HepG2 (cell line): ENCODE measurements around the gene SRC. TPM values are rescaled to one million over a fixed set of nuclear protein-coding genes. Genes with fewer than 3 reads are reported as not detected.

Source experiments
- ATAC-seq: fragments of 200-7000 bp; cut with Tn5 transposase; 3 replicates; pipeline ENCODE4 v1.9.1; 2020; ENCODE audit warnings: mild to moderate bottlenecking, moderate library complexity
- BruUV-seq: library from RNA; stranded (reverse); fragments of 400-500 nt; replicated peaks from 2 replicates; lab custom pipeline; 2021; lab: Mats Ljungman, UMichigan
- CTCF ChIA-PET: fragments of 300-600 bp; formaldehyde crosslinking; extraction: SDS; loops from one replicate; lab custom pipeline; 2021; ENCODE audit warnings: low total read pairs, inconsistent platforms, low intra/inter-chr PET ratio; lab: Yijun Ruan, JAX
- POLR2A ChIA-PET: fragments of 350-600 bp; sonication (Branson Sonifier 250); formaldehyde crosslinking; loops from one replicate; lab custom pipeline; 2020; ENCODE audit warnings: antibody characterized with exemption, inconsistent platforms; lab: Yijun Ruan, JAX
- DNase-seq: peaks from one replicate; pipeline ENCODE4 v3.0.0-alpha.2; 2015; ENCODE audit warnings: low spot score
- FAIRE-seq: peaks from 3 replicates; lab custom pipeline; 2011; peaks lifted over from hg19 to GRCh38; lab: Jason Lieb, UNC
- H2AFZ ChIP-seq: one replicate; pipeline ENCODE4 v1.6.1; 2011; ENCODE audit warnings: low read length, inconsistent platforms
- H3K27ac ChIP-seq: fragments of 300-600 bp; 3 replicates; pipeline ENCODE4 v1.8.0; 2011; ENCODE audit warnings: mixed run types, mild to moderate bottlenecking, mixed read lengths, low read length, inconsistent platforms; ENCODE audit not compliant: insufficient read depth; ENCODE audit errors: extremely low read length
- H3K27me3 ChIP-seq, 2 experiments: fragments of 200-600 bp in 1 of 2; 2 replicates in 1 of 2; 3 replicates in 1 of 2; pipeline versions ENCODE4 v1.6.0 to v1.8.0; 2011; ENCODE audit warnings: low read length in 2 of 2, mild to moderate bottlenecking in 2 of 2, moderate library complexity in 2 of 2, inconsistent platforms in 1 of 2; ENCODE audit not compliant: insufficient read depth in 2 of 2, control insufficient read depth in 1 of 2
- H3K36me3 ChIP-seq, 2 experiments: fragments of 200-600 bp in 1 of 2; replicated peaks in 1 of 2; 2 replicates in 1 of 2; 3 replicates in 1 of 2; pipeline versions ENCODE4 v1.5.1 to v1.8.0; 2011; ENCODE audit warnings: low read length in 2 of 2, inconsistent platforms in 1 of 2; ENCODE audit not compliant: insufficient read depth in 2 of 2, control insufficient read depth in 1 of 2
- H3K4me1 ChIP-seq: 2 replicates; pipeline ENCODE4 v1.5.1; 2012; ENCODE audit warnings: low read length, inconsistent platforms; ENCODE audit not compliant: insufficient read depth
- H3K4me2 ChIP-seq: 2 replicates; pipeline ENCODE4 v1.6.0; 2011; ENCODE audit warnings: low read depth, low read length, inconsistent platforms
- H3K4me3 ChIP-seq, 3 experiments: fragments of 200-600 bp in 1 of 3; sonication (generic), shearing (Covaris generic) in 1 of 3; replicated peaks in 1 of 3; 2 replicates each; pipeline ENCODE4 v1.5.1; 2011 to 2016; ENCODE audit warnings: low read length in 3 of 3, inconsistent platforms in 2 of 3, low read depth in 2 of 3, mild to moderate bottlenecking in 2 of 3, control low read depth in 1 of 3, mixed read lengths in 1 of 3; ENCODE audit not compliant: insufficient read depth in 1 of 3
- H3K79me2 ChIP-seq: one replicate; pipeline ENCODE4 v1.6.1; 2011; ENCODE audit warnings: low read length, inconsistent platforms; ENCODE audit not compliant: insufficient read depth
- H3K9ac ChIP-seq: 2 replicates; pipeline ENCODE4 v1.6.0; 2011; ENCODE audit warnings: mild to moderate bottlenecking, low read depth, low read length, inconsistent platforms; ENCODE audit not compliant: insufficient read depth
- H3K9me3 ChIP-seq: 2 replicates; pipeline ENCODE4 v1.5.1; 2012; ENCODE audit warnings: mild to moderate bottlenecking, low read length
- H4K20me1 ChIP-seq: 2 replicates; pipeline ENCODE4 v1.6.0; 2011; ENCODE audit warnings: inconsistent platforms, mild to moderate bottlenecking, low read length, moderate library complexity; ENCODE audit not compliant: insufficient read depth
- MIER2 ChIP-seq: IDR thresholded peaks from 2 replicates; pipeline ENCODE4 v1.6.1; 2016; ENCODE audit warnings: missing biosample characterization, missing genetic modification reagents
- ZNF18 ChIP-seq: sonication (generic); formaldehyde crosslinking; IDR thresholded peaks from 2 replicates; pipeline ENCODE4 v1.8.0; 2022; ENCODE audit warnings: mild to moderate bottlenecking, missing genetic modification reagents; ENCODE audit not compliant: insufficient replicate concordance
- ZNF512B ChIP-seq: sonication (generic); formaldehyde crosslinking; IDR thresholded peaks from 2 replicates; pipeline ENCODE4 v1.5.1; 2020; ENCODE audit warnings: missing genetic modification reagents, mild to moderate bottlenecking, borderline replicate concordance
- ZNF724P ChIP-seq: sonication (generic); formaldehyde crosslinking; IDR thresholded peaks from 2 replicates; pipeline ENCODE4 v1.8.0; 2022; ENCODE audit warnings: missing genetic modification reagents, borderline replicate concordance
- WGBS: methylation state at CpG from one replicate; pipeline ENCODE4 v1.1.6; 2017; ENCODE audit warnings: low lambda C conversion rate; 5-methylcytosine and 5-hydroxymethylcytosine counted together
- in situ Hi-C: cut with HindIII; loops from 2 replicates; pipeline ENCODE4 v1.10.0; 2017; ENCODE audit warnings: low pct_unique_long_range_greater_than_20kb; ENCODE audit not compliant: extremely low pct_ligation_motif_present
- intact Hi-C: fragments of 100-400 bp; cut with micrococcal nuclease; formaldehyde crosslinking; loops from one replicate; pipeline ENCODE4 v1.10.0; 2022; ENCODE audit not compliant: unreplicated experiment
- polyA plus RNA-seq, 8 experiments: library from polyadenylated mRNA; depleted of rRNA in 3 of 8; stranded (reverse) in 7 of 8; unstranded in 1 of 8; fragments of >200 nt; fragmentation: Illumina TruSeq in 4 of 8; extraction: Trizol in 4 of 8; gene quantifications; 2 replicates each; pipeline versions ENCODE4 v1.2.1 to v1.2.3, GENCODE V29; 2011 to 2016; ENCODE audit warnings: low read depth in 4 of 8, missing spikeins in 1 of 8, mixed read lengths in 1 of 8; ENCODE audit not compliant: insufficient read depth in 1 of 8
- total RNA-seq, 5 experiments: library from RNA; depleted of rRNA; stranded (reverse); fragments of >200 nt; fragmentation: Illumina TruSeq; extraction: Trizol; gene quantifications; 2 replicates each; pipeline ENCODE4 v1.2.3, GENCODE V29; 2016; ENCODE audit warnings: low read depth in 1 of 5
- TF ChIP-seq, protein P1 (sequence below): IDR thresholded peaks from 2 replicates; pipeline ENCODE4 v1.4.0; 2020; ENCODE audit warnings: mild to moderate bottlenecking, missing genetic modification reagents
- TF ChIP-seq, protein P2 (sequence below): sonication (generic); formaldehyde crosslinking; IDR thresholded peaks from 2 replicates; pipeline ENCODE4 v1.5.1; 2020; ENCODE audit warnings: mild to moderate bottlenecking, missing genetic modification reagents, moderate library complexity
- TF ChIP-seq, protein P3 (sequence below): sonication (generic); formaldehyde crosslinking; IDR thresholded peaks from 2 replicates; pipeline ENCODE4 v1.4.0; 2020; ENCODE audit warnings: missing genetic modification reagents

The SRC gene
- total and polyA plus RNA-seq, 2 of the 13 experiments (the other 11 are each of a cell fraction or from before 2014, with no cell fraction given) = 54.7 to 192 TPM

DNA sequence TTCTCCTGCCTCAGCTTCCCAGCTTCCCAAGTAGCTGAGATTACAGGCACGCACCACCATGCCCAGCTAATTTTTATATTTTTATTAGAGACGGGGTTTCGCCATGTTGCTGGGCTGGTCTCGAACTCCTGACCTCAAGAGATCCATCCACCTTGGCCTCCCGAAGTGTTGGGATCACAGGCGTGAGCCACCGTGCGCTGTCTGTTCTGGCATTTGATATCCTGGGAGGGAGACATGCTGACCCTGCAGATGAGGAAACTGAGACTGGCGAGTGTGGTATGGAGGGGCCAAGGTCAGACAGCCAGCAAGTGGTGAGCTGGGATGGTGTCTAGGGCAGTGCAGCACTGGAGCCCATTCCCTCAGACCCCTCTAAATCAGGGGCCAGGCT lies 44.6 kb downstream of the SRC start (continued):
- TF ChIP-seq ZNF18 (CRISPR knock-in tag) = no peak

DNA sequence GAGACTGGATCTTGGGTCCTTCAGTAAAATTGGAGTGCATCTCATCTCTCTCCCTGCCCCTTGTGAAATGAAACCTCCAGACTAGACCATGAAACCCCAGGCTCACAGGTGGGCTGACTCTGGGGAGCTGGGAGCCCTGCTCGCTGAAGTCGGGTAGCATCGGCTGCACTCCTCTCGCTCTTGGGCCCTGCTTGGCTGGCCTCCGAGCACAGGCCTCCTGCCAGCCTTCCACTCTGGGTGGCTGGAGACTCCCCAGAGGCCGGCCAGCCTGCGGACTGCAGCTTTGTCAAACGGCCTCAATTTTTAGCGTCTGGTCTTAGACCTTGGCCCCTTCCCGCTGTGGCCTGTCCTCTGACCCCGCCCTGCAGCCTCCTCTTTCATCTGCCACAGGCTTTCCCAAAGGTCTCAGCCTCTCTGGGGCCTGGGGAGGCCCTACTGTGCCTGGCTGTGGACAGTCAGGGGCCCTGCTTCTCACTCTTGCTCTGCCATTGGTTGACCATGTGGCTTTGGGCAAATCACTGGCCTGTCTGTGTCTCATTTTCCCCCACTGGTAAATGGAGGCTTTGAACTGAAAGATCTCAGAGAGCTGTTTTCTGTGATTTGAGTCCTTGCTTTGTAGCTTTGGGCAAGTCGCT lies 45.1 kb downstream of the SRC start:
- POLR2A ChIA-PET = interaction anchor here (0.8 to 1.9 kb wide), 7 partner anchors 11 to 137 kb away, joined by 3 to 10 read pairs (median 6); partner anchors contain the start of genes BLCAP and MANBAL
- TF ChIP-seq ZNF512B (peak; percentile 52), MIER2 (CRISPR knock-in tag) (peak; percentile 80; the same call in 1 of the 2 replicates), ZNF724P (peak; percentile 48; the same call in 1 of the 2 replicates)
- TF ChIP-seq, protein P1, sequence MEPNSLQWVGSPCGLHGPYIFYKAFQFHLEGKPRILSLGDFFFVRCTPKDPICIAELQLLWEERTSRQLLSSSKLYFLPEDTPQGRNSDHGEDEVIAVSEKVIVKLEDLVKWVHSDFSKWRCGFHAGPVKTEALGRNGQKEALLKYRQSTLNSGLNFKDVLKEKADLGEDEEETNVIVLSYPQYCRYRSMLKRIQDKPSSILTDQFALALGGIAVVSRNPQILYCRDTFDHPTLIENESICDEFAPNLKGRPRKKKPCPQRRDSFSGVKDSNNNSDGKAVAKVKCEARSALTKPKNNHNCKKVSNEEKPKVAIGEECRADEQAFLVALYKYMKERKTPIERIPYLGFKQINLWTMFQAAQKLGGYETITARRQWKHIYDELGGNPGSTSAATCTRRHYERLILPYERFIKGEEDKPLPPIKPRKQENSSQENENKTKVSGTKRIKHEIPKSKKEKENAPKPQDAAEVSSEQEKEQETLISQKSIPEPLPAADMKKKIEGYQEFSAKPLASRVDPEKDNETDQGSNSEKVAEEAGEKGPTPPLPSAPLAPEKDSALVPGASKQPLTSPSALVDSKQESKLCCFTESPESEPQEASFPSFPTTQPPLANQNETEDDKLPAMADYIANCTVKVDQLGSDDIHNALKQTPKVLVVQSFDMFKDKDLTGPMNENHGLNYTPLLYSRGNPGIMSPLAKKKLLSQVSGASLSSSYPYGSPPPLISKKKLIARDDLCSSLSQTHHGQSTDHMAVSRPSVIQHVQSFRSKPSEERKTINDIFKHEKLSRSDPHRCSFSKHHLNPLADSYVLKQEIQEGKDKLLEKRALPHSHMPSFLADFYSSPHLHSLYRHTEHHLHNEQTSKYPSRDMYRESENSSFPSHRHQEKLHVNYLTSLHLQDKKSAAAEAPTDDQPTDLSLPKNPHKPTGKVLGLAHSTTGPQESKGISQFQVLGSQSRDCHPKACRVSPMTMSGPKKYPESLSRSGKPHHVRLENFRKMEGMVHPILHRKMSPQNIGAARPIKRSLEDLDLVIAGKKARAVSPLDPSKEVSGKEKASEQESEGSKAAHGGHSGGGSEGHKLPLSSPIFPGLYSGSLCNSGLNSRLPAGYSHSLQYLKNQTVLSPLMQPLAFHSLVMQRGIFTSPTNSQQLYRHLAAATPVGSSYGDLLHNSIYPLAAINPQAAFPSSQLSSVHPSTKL (CRISPR knock-in tag) = peak; percentile 93
- TF ChIP-seq, protein P2, sequence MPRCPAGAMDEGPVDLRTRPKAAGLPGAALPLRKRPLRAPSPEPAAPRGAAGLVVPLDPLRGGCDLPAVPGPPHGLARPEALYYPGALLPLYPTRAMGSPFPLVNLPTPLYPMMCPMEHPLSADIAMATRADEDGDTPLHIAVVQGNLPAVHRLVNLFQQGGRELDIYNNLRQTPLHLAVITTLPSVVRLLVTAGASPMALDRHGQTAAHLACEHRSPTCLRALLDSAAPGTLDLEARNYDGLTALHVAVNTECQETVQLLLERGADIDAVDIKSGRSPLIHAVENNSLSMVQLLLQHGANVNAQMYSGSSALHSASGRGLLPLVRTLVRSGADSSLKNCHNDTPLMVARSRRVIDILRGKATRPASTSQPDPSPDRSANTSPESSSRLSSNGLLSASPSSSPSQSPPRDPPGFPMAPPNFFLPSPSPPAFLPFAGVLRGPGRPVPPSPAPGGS = peak; percentile 93
- TF ChIP-seq, protein P3, sequence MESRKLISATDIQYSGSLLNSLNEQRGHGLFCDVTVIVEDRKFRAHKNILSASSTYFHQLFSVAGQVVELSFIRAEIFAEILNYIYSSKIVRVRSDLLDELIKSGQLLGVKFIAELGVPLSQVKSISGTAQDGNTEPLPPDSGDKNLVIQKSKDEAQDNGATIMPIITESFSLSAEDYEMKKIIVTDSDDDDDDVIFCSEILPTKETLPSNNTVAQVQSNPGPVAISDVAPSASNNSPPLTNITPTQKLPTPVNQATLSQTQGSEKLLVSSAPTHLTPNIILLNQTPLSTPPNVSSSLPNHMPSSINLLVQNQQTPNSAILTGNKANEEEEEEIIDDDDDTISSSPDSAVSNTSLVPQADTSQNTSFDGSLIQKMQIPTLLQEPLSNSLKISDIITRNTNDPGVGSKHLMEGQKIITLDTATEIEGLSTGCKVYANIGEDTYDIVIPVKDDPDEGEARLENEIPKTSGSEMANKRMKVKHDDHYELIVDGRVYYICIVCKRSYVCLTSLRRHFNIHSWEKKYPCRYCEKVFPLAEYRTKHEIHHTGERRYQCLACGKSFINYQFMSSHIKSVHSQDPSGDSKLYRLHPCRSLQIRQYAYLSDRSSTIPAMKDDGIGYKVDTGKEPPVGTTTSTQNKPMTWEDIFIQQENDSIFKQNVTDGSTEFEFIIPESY (CRISPR knock-in tag) = peak; percentile 62; the same call in 1 of the 2 replicates

More for the DNA sequence above, 45.1 kb downstream of the SRC start:
- 14% methylated on average over 7 of the region's 12 CpGs for whole genome bisulfite sequencing
- FAIRE-seq = peak; percentile 100
- H3K4me3 ChIP-seq = peak overlapping the region in 1 of 3 experiments; percentile 35; a peak in 2 of 6 replicates
- peak; percentile 86 for ATAC-seq
- H3K27me3 ChIP-seq = no peaks in the 10 kb centered on the region
- H3K36me3 ChIP-seq = peaks cover 34 to 42% of the 10 kb centered on the region in 2 experiments
- H3K4me1 ChIP-seq = peaks cover 57% of the 10 kb centered on the region
- no TSS peak for BruUV-seq
- peak overlapping the region; percentile 50 for H3K9ac ChIP-seq
- in situ Hi-C loops = no loop called here
- H3K79me2 ChIP-seq = no peaks in the 10 kb centered on the region
- H3K4me2 ChIP-seq = peak overlapping the region; percentile 61
- intact Hi-C loops = no loop called here
- H3K27ac ChIP-seq = peak overlapping the region; percentile 74
- H3K9me3 ChIP-seq = no peaks in the 10 kb centered on the region
- no peaks in the 10 kb centered on the region for H4K20me1 ChIP-seq
- CTCF ChIA-PET = interaction anchor here (1.5 kb wide), 1 partner anchor 143 kb away, joined by 5 read pairs; no protein-coding TSS in a partner anchor
- peak; percentile 93 for DNase-seq
- H2AFZ ChIP-seq = no peak overlapping the region
